Endothelial cell of umbilical vein (primary cell): ENCODE data around the gene MACROH2A2. TPM values are rescaled to one million over a fixed set of nuclear protein-coding genes. Genes with fewer than 3 reads are reported as not detected.

Source experiments
- BruUV-seq: library from RNA; stranded (reverse); fragments of 400-500 nt; replicated peaks from 2 replicates; lab custom pipeline; 2021; lab: Mats Ljungman, UMichigan
- CTCF ChIA-PET: fragments of 300-600, 350-600 bp; sonication (Branson Sonifier 250); formaldehyde crosslinking; loops from one replicate; lab custom pipeline; 2021; ENCODE audit warnings: antibody characterized with exemption, inconsistent platforms; lab: Charles Lee
- POLR2A ChIA-PET: fragments of 300-600, 350-600 bp; sonication (Branson Sonifier 250); formaldehyde crosslinking; loops from one replicate; lab custom pipeline; 2021; ENCODE audit warnings: antibody characterized with exemption, inconsistent platforms; lab: Charles Lee
- DNase-seq: peaks from one replicate; pipeline ENCODE4 v3.0.0-alpha.2; 2011; ENCODE audit warnings: low read depth, low spot score
- FAIRE-seq: peaks from 2 replicates; lab custom pipeline; 2011; peaks lifted over from hg19 to GRCh38; lab: Jason Lieb, UNC
- H2AFZ ChIP-seq: 2 replicates; pipeline ENCODE4 v1.6.0; 2012; ENCODE audit warnings: low read depth, low read length, control low read depth, inconsistent platforms
- H3K27ac ChIP-seq: 2 replicates; pipeline ENCODE4 v1.5.1; 2011; ENCODE audit warnings: low read depth, mild to moderate bottlenecking, control low read depth, low read length, moderate library complexity; ENCODE audit not compliant: insufficient read depth
- H3K27me3 ChIP-seq, 2 experiments: 2 replicates each; pipeline versions ENCODE4 v1.6.0 to v1.6.1; 2011; ENCODE audit warnings: low read length in 2 of 2, mixed read lengths in 1 of 2; ENCODE audit not compliant: control insufficient read depth in 2 of 2, insufficient read depth in 2 of 2
- H3K36me3 ChIP-seq, 2 experiments: 2 replicates in 1 of 2; 3 replicates in 1 of 2; pipeline ENCODE4 v1.5.1; 2011; ENCODE audit warnings: low read length in 2 of 2, mild to moderate bottlenecking in 1 of 2, moderate library complexity in 1 of 2; ENCODE audit not compliant: control insufficient read depth in 2 of 2, insufficient read depth in 2 of 2; ENCODE audit errors: extremely low read depth in 1 of 2
- H3K4me1 ChIP-seq: 3 replicates; pipeline ENCODE4 v1.5.1; 2011; ENCODE audit warnings: mild to moderate bottlenecking, low read length; ENCODE audit not compliant: control insufficient read depth, insufficient read depth; ENCODE audit errors: extremely low read depth
- H3K4me2 ChIP-seq: 2 replicates; pipeline ENCODE4 v1.6.1; 2011; ENCODE audit warnings: low read length, control low read depth, mixed read lengths; ENCODE audit not compliant: insufficient read depth
- H3K4me3 ChIP-seq, 3 experiments: fragments of 200-600 bp in 1 of 3; sonication (generic), shearing (Covaris generic) in 1 of 3; replicated peaks in 1 of 3; 2 replicates each; pipeline ENCODE4 v1.5.1; 2011 to 2016; ENCODE audit warnings: control low read depth in 3 of 3, low read length in 3 of 3, mild to moderate bottlenecking in 2 of 3, inconsistent platforms in 1 of 3, low read depth in 1 of 3, moderate library complexity in 1 of 3; ENCODE audit not compliant: insufficient read depth in 1 of 3
- H3K79me2 ChIP-seq: 2 replicates; pipeline ENCODE4 v1.6.0; 2012; ENCODE audit warnings: low read length, inconsistent platforms; ENCODE audit not compliant: control insufficient read depth, insufficient read depth
- H3K9ac ChIP-seq: replicated peaks from 2 replicates; pipeline ENCODE3; 2011; ENCODE audit warnings: low read length, control low read depth; ENCODE audit not compliant: insufficient read depth; ENCODE audit errors: extremely low read depth
- H3K9me1 ChIP-seq: replicated peaks from 3 replicates; pipeline ENCODE4 v1.6.0; 2011; ENCODE audit warnings: mild to moderate bottlenecking, low read length; ENCODE audit not compliant: control insufficient read depth, insufficient read depth; ENCODE audit errors: extremely low read depth
- H3K9me3 ChIP-seq: replicated peaks from 2 replicates; pipeline ENCODE4 v1.5.1; 2012; ENCODE audit warnings: low read length, inconsistent platforms; ENCODE audit not compliant: control insufficient read depth, insufficient read depth
- H4K20me1 ChIP-seq: replicated peaks from 2 replicates; pipeline ENCODE3; 2011; ENCODE audit warnings: mild to moderate bottlenecking, low read length; ENCODE audit not compliant: control insufficient read depth, insufficient read depth; ENCODE audit errors: extremely low read depth
- CTCF ChIP-seq, 2 donors: IDR thresholded peaks; 1 replicate in 1 of 2; 2 replicates in 1 of 2; pipeline ENCODE4 v1.5.1; 2011; ENCODE audit warnings: low read length in 2 of 2, mild to moderate bottlenecking in 2 of 2, moderate library complexity in 2 of 2, control low read depth in 1 of 2, inconsistent platforms in 1 of 2, low read depth in 1 of 2; ENCODE audit not compliant: insufficient read depth in 1 of 2; ENCODE audit errors: extremely low read depth in 1 of 2
- EZH2 ChIP-seq: IDR thresholded peaks from 2 replicates; pipeline ENCODE4 v1.6.1; 2012; ENCODE audit warnings: borderline replicate concordance, low read depth, mild to moderate bottlenecking, moderate library complexity, low read length, inconsistent platforms; ENCODE audit not compliant: severe bottlenecking
- FOS ChIP-seq: IDR thresholded peaks from 2 replicates; pipeline ENCODE4 v1.6.1; 2011; ENCODE audit warnings: mild to moderate bottlenecking, low read length, moderate library complexity, borderline replicate concordance; ENCODE audit not compliant: insufficient read depth
- GATA2 ChIP-seq: IDR thresholded peaks from 2 replicates; pipeline ENCODE4 v1.7.0; 2011; ENCODE audit warnings: low read depth, mild to moderate bottlenecking, moderate library complexity, mixed read lengths, low read length; ENCODE audit not compliant: insufficient read length, insufficient read depth
- JUN ChIP-seq: IDR thresholded peaks from 2 replicates; pipeline ENCODE4 v1.6.1; 2011; ENCODE audit warnings: borderline replicate concordance, low read depth; ENCODE audit not compliant: insufficient read length, insufficient read depth
- MAX ChIP-seq: IDR thresholded peaks from 2 replicates; pipeline ENCODE4 v1.6.1; 2011; ENCODE audit not compliant: insufficient read depth, insufficient read length
- MYC ChIP-seq: IDR thresholded peaks from one replicate; pipeline ENCODE4 v1.6.1; 2011; ENCODE audit warnings: mild to moderate bottlenecking, low read depth, low read length
- POLR2A ChIP-seq: IDR thresholded peaks from 2 replicates; pipeline ENCODE4 v1.6.1; 2012; ENCODE audit warnings: low read depth, mild to moderate bottlenecking, control low read depth, low read length
- POLR2AphosphoS5 ChIP-seq: IDR thresholded peaks from 2 replicates; pipeline ENCODE4 v1.6.1; 2012; ENCODE audit warnings: low read depth, mild to moderate bottlenecking, control low read depth, low read length, moderate library complexity; ENCODE audit not compliant: insufficient read depth
- dilution Hi-C: fragments of 300-500 bp; cut with MboI; formaldehyde crosslinking; loops from one replicate; pipeline ENCODE4 v1.15.0; 2019; ENCODE audit warnings: low sequenced_read_pairs; ENCODE audit not compliant: extremely low pct_ligation_motif_present
- intact Hi-C: fragments of 100-400 bp; cut with micrococcal nuclease; formaldehyde crosslinking; loops from one replicate; pipeline ENCODE4 v1.10.0; 2022
- polyA plus RNA-seq, 4 experiments: library from polyadenylated mRNA; depleted of rRNA in 3 of 4; stranded (reverse) in 3 of 4; unstranded in 1 of 4; fragments of >200 nt; gene quantifications; 2 replicates each; pipeline versions ENCODE4 v1.2.1 to v1.2.3, GENCODE V29; 2011 to 2012; ENCODE audit warnings: missing spikeins in 1 of 4
- total RNA-seq: library from RNA; stranded (reverse); gene quantifications from 2 replicates; pipeline ENCODE4 v1.2.3, GENCODE V29; 2021

The MACROH2A2 gene
- total and polyA plus RNA-seq, 2 donors (not counting 3 experiments of a cell fraction or from before 2014, with no cell fraction given): 0.08 TPM; not detected in 1

- H3K4me3 ChIP-seq: no peak overlapping the region
- dilution Hi-C loops: no loop called here
- ChIA-PET POLR2A (no interaction called here), CTCF (interaction anchor here (2.2 kb wide), 1 partner anchor 9 kb away, joined by 13 read pairs; no protein-coding TSS in a partner anchor)
- H3K79me2 ChIP-seq: no peaks in the 10 kb centered on the region
- H2AFZ ChIP-seq: no peak overlapping the region
- no peak for TF ChIP-seq POLR2A
- no peak for TF ChIP-seq MYC
- TF ChIP-seq JUN: no peak
- TF ChIP-seq POLR2AphosphoS5: no peak
- no peak for TF ChIP-seq MAX
- no peak for TF ChIP-seq CTCF (IDR thresholded peaks at IDR 0.05; ENCODE audit: extremely low read depth in 1 of 2, insufficient read depth in 1 of 2, low read depth in 1 of 2, low read length in 2 of 2)
- no peak for TF ChIP-seq EZH2
- no peak for TF ChIP-seq FOS
- TF ChIP-seq GATA2: no peak
- no TSS peak for BruUV-seq
- H3K9ac ChIP-seq: no peak overlapping the region
- H3K36me3 ChIP-seq: no peaks in the 10 kb centered on the region
- no peak overlapping the region for H3K27ac ChIP-seq
- no peaks in the 10 kb centered on the region for H4K20me1 ChIP-seq
- H3K4me1 ChIP-seq: no peaks in the 10 kb centered on the region
- no peak overlapping the region for H3K4me2 ChIP-seq
- intact Hi-C loops: no loop called here
- no peak for DNase-seq
- no peaks in the 10 kb centered on the region for H3K27me3 ChIP-seq
- no peaks in the 10 kb centered on the region for H3K9me1 ChIP-seq
- FAIRE-seq: no peak
- no peaks in the 10 kb centered on the region for H3K9me3 ChIP-seq
Observed at GRCh38 chr10:70124918-70125317, 72.3 kb downstream of the MACROH2A2 start.
